ENCODE measurements around the gene ADSL. TPM values are rescaled to one million over a fixed set of nuclear protein-coding genes. Genes with fewer than 3 reads are reported as not detected.

Gene ADSL
- total RNA-seq, 1 donor from 2014 or later = 110 TPM

GRCh38 chr22:40330086-40330485 is 16.2 kb upstream of the ADSL start:
- no peak for FAIRE-seq
- Histone ChIP-seq H3K4me3 (ENCODE audit: low read depth, low read length) (no peak overlapping the region), H3K27me3 (ENCODE audit: control insufficient read depth, insufficient read depth, low read length) (no peaks in the 10 kb centered on the region), H3K36me3 (ENCODE audit: control insufficient read depth, insufficient read depth, low read length) (peaks cover 1% of the 10 kb centered on the region)
- no peak for TF ChIP-seq CTCF (IDR thresholded peaks at IDR 0.05; ENCODE audit: insufficient read depth, low read length, severe bottlenecking)
- no peak for DNase-seq (ENCODE audit: low read depth)

GRCh38 chr22:40330615-40331014 is 15.7 kb upstream of the ADSL start:
- H3K4me3 ChIP-seq (ENCODE audit: low read depth, low read length) = no peak overlapping the region
- peaks cover 1% of the 10 kb centered on the region for H3K36me3 ChIP-seq (ENCODE audit: control insufficient read depth, insufficient read depth, low read length)
- no peaks in the 10 kb centered on the region for H3K27me3 ChIP-seq (ENCODE audit: control insufficient read depth, insufficient read depth, low read length)
- no peak for DNase-seq (ENCODE audit: low read depth)
- no peak for FAIRE-seq
- no peak for TF ChIP-seq CTCF (IDR thresholded peaks at IDR 0.05; ENCODE audit: insufficient read depth, low read length, severe bottlenecking)

- no peak overlapping the region for H3K4me3 ChIP-seq (ENCODE audit: low read depth, low read length)
- no peak for FAIRE-seq
Measured at GRCh38 chr22:40331706-40332105, 14.6 kb upstream of the ADSL start.

GRCh38 chr22:40332319-40332781 is 13.9 kb upstream of the ADSL start:
- DNase-seq (ENCODE audit: low read depth) = peak; percentile 22
- no peaks in the 10 kb centered on the region for H3K27me3 ChIP-seq (ENCODE audit: control insufficient read depth, insufficient read depth, low read length)
- H3K36me3 ChIP-seq (ENCODE audit: control insufficient read depth, insufficient read depth, low read length) = peaks cover 1% of the 10 kb centered on the region
- no peak for FAIRE-seq
- TF ChIP-seq CTCF (IDR thresholded peaks at IDR 0.05; ENCODE audit: insufficient read depth, low read length, severe bottlenecking) = no peak
- no peak overlapping the region for H3K4me3 ChIP-seq (ENCODE audit: low read depth, low read length)

More at GRCh38 chr22:40331706-40332105, 14.6 kb upstream of the ADSL start:
- TF ChIP-seq CTCF (IDR thresholded peaks at IDR 0.05; ENCODE audit: insufficient read depth, low read length, severe bottlenecking) = no peak
- H3K27me3 ChIP-seq (ENCODE audit: control insufficient read depth, insufficient read depth, low read length) = no peaks in the 10 kb centered on the region
- H3K36me3 ChIP-seq (ENCODE audit: control insufficient read depth, insufficient read depth, low read length) = peaks cover 1% of the 10 kb centered on the region
- DNase-seq (ENCODE audit: low read depth) = no peak

GRCh38 chr22:40334060-40334459 is 12.2 kb upstream of the ADSL start:
- no peak for FAIRE-seq
- peaks cover 1% of the 10 kb centered on the region for H3K36me3 ChIP-seq (ENCODE audit: control insufficient read depth, insufficient read depth, low read length)
- no peak for TF ChIP-seq CTCF (IDR thresholded peaks at IDR 0.05; ENCODE audit: insufficient read depth, low read length, severe bottlenecking)
- H3K27me3 ChIP-seq (ENCODE audit: control insufficient read depth, insufficient read depth, low read length) = no peaks in the 10 kb centered on the region
- no peak overlapping the region for H3K4me3 ChIP-seq (ENCODE audit: low read depth, low read length)
- no peak for DNase-seq (ENCODE audit: low read depth)

- H3K4me3 ChIP-seq (ENCODE audit: low read depth, low read length) = no peak overlapping the region
- no peak for FAIRE-seq
- H3K36me3 ChIP-seq (ENCODE audit: control insufficient read depth, insufficient read depth, low read length) = peaks cover 1% of the 10 kb centered on the region
- H3K27me3 ChIP-seq (ENCODE audit: control insufficient read depth, insufficient read depth, low read length) = no peaks in the 10 kb centered on the region
- TF ChIP-seq CTCF (IDR thresholded peaks at IDR 0.05; ENCODE audit: insufficient read depth, low read length, severe bottlenecking) = no peak
- no peak for DNase-seq (ENCODE audit: low read depth)
Measured at GRCh38 chr22:40334899-40335298, 11.4 kb upstream of the ADSL start.

Data from bronchial epithelial cell (primary cell).